MM.1S (cell line): Measurements from ENCODE around the gene BTBD16.

Experiments used
- DNase-seq: peaks from one replicate; pipeline ENCODE4 v3.0.0-alpha.2; 2015
- H2AFZ ChIP-seq: fragments of 300-600 bp; sonication (generic); 2 replicates; pipeline ENCODE4 v1.6.0; 2016; ENCODE audit warnings: antibody characterized with exemption, low read length
- H3F3A ChIP-seq: fragments of 300-600 bp; sonication (generic); 2 replicates; pipeline ENCODE4 v1.6.1; 2016; ENCODE audit warnings: mild to moderate bottlenecking, antibody characterized with exemption, low read length, moderate library complexity, mixed read lengths; ENCODE audit not compliant: insufficient read depth
- H3K27ac ChIP-seq: fragments of 300-600 bp; sonication (generic); 2 replicates; pipeline ENCODE4 v1.5.1; 2016; ENCODE audit warnings: mild to moderate bottlenecking, low read length
- H3K27me3 ChIP-seq: fragments of 300-600 bp; sonication (generic); replicated peaks from 2 replicates; pipeline ENCODE4 v1.6.0; 2016; ENCODE audit warnings: low read length; ENCODE audit not compliant: insufficient read depth
- H3K36me3 ChIP-seq: fragments of 300-600 bp; sonication (generic); replicated peaks from 2 replicates; pipeline ENCODE4 v1.6.1; 2016; ENCODE audit warnings: mild to moderate bottlenecking, low read length, mixed read lengths; ENCODE audit not compliant: insufficient read depth
- H3K4me1 ChIP-seq: fragments of 300-600 bp; sonication (generic); 2 replicates; pipeline ENCODE4 v1.6.1; 2016; ENCODE audit warnings: low read length, mixed read lengths
- H3K4me2 ChIP-seq: fragments of 300-600 bp; sonication (generic); 2 replicates; pipeline ENCODE4 v1.6.0; 2016; ENCODE audit warnings: low read depth, low read length
- H3K4me3 ChIP-seq: fragments of 300-600 bp; sonication (generic); 2 replicates; pipeline ENCODE4 v1.5.1; 2016; ENCODE audit warnings: low read length, mixed read lengths
- H3K79me2 ChIP-seq: fragments of 300-600 bp; sonication (generic); 2 replicates; pipeline ENCODE4 v1.6.1; 2016; ENCODE audit warnings: mixed run types, low read length, mixed read lengths
- H3K9ac ChIP-seq: fragments of 300-600 bp; sonication (generic); 2 replicates; pipeline ENCODE4 v1.6.1; 2016; ENCODE audit warnings: low read length, mixed read lengths
- H3K9me2 ChIP-seq: fragments of 300-600 bp; sonication (generic); replicated peaks from 2 replicates; pipeline ENCODE4 v1.6.1; 2016; ENCODE audit warnings: mild to moderate bottlenecking, low read length, mixed read lengths; ENCODE audit not compliant: insufficient read depth
- H3K9me3 ChIP-seq: fragments of 300-600 bp; sonication (generic); replicated peaks from 2 replicates; pipeline ENCODE4 v1.6.1; 2016; ENCODE audit warnings: mild to moderate bottlenecking, low read length, mixed read lengths; ENCODE audit not compliant: insufficient read depth
- H4K20me1 ChIP-seq: fragments of 300-600 bp; sonication (generic); 2 replicates; pipeline ENCODE4 v1.6.1; 2016; ENCODE audit warnings: mild to moderate bottlenecking, low read length, moderate library complexity, mixed read lengths; ENCODE audit not compliant: insufficient read depth
- CTCF ChIP-seq: fragments of 300-600 bp; sonication (generic); IDR thresholded peaks from 2 replicates; pipeline ENCODE4 v1.5.1; 2016; ENCODE audit warnings: antibody characterized with exemption, low read length, mixed read lengths
- EZH2 ChIP-seq: fragments of 300-600 bp; sonication (generic); optimal IDR thresholded peaks from 2 replicates; pipeline ENCODE3; 2017; ENCODE audit warnings: low read depth, mild to moderate bottlenecking, antibody characterized with exemption, low read length, mixed read lengths
- EZH2phosphoT487 ChIP-seq: fragments of 300-600 bp; sonication (generic); IDR thresholded peaks from 2 replicates; pipeline ENCODE4 v1.6.1; 2018; ENCODE audit warnings: antibody characterized with exemption, low read length

Gene BTBD16

GRCh38 chr10:122225330-122225729, 45.8 kb upstream of the BTBD16 start:
- DNase-seq: no peak
- H3K79me2 ChIP-seq: no peaks in the 10 kb centered on the region
- H3K9me3 ChIP-seq: no peaks in the 10 kb centered on the region
- no peaks in the 10 kb centered on the region for H3F3A ChIP-seq
- H3K36me3 ChIP-seq: no peaks in the 10 kb centered on the region
- no peak overlapping the region for H2AFZ ChIP-seq
- H3K4me3 ChIP-seq: no peak overlapping the region
- no peak overlapping the region for H3K27ac ChIP-seq
- H3K4me2 ChIP-seq: no peak overlapping the region
- H3K9ac ChIP-seq: no peak overlapping the region
- no peaks in the 10 kb centered on the region for H3K4me1 ChIP-seq
- no peak for TF ChIP-seq EZH2phosphoT487
- TF ChIP-seq CTCF: no peak
- TF ChIP-seq EZH2: no peak
- H3K9me2 ChIP-seq: no peaks in the 10 kb centered on the region
- no peaks in the 10 kb centered on the region for H4K20me1 ChIP-seq
- no peaks in the 10 kb centered on the region for H3K27me3 ChIP-seq

DNA sequence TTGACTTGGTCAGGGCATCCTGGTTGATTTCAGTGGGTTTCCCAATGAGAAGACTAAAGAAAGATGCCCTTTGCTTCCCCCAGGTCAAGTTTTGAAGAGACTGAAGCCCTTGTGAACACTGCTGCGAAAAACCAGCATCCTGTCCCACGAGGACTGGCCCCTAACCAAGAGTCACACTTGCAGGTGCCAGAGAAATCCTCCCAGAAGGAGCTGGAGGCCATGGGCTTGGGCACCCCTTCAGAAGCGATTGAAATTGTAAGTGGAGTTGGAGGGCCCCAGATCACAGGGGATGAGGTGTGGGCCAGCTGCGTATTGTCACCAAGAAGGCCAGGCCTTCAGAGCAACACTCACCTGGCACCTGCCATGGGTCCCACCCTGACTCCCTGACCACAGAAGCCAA, 43.3 kb upstream of the BTBD16 start:
- Histone ChIP-seq H3K9me3 (no peaks in the 10 kb centered on the region), H3K79me2 (no peaks in the 10 kb centered on the region), H3K27me3 (no peaks in the 10 kb centered on the region), H3K4me3 (no peak overlapping the region), H3F3A (no peaks in the 10 kb centered on the region), H3K9me2 (no peaks in the 10 kb centered on the region), H3K27ac (no peak overlapping the region), H3K9ac (no peak overlapping the region), H4K20me1 (no peaks in the 10 kb centered on the region), H3K36me3 (no peaks in the 10 kb centered on the region), H3K4me2 (no peak overlapping the region), H3K4me1 (no peaks in the 10 kb centered on the region), H2AFZ (no peak overlapping the region)
- DNase-seq: no peak
- TF ChIP-seq CTCF: no peak
- TF ChIP-seq EZH2phosphoT487: no peak
- no peak for TF ChIP-seq EZH2

- TF ChIP-seq CTCF (no peak), EZH2 (no peak), EZH2phosphoT487 (no peak)
- no peaks in the 10 kb centered on the region for H4K20me1 ChIP-seq
- no peaks in the 10 kb centered on the region for H3K27me3 ChIP-seq
- no peaks in the 10 kb centered on the region for H3K9me3 ChIP-seq
- H3K27ac ChIP-seq: no peak overlapping the region
- H3F3A ChIP-seq: no peaks in the 10 kb centered on the region
- H3K4me2 ChIP-seq: no peak overlapping the region
- H3K9me2 ChIP-seq: no peaks in the 10 kb centered on the region
- H3K9ac ChIP-seq: no peak overlapping the region
- H3K4me1 ChIP-seq: no peaks in the 10 kb centered on the region
- H3K36me3 ChIP-seq: no peaks in the 10 kb centered on the region
- no peaks in the 10 kb centered on the region for H3K79me2 ChIP-seq
- H2AFZ ChIP-seq: no peak overlapping the region
- no peak for DNase-seq
- H3K4me3 ChIP-seq: no peak overlapping the region
Measured at GRCh38 chr10:122229666-122230065, 41.4 kb upstream of the BTBD16 start.

- Histone ChIP-seq H3K36me3 (no peaks in the 10 kb centered on the region), H2AFZ (no peak overlapping the region), H3K9me3 (no peaks in the 10 kb centered on the region), H3K9ac (no peak overlapping the region), H3K4me3 (no peak overlapping the region), H3K9me2 (no peaks in the 10 kb centered on the region), H4K20me1 (no peaks in the 10 kb centered on the region), H3K27ac (no peak overlapping the region), H3F3A (no peaks in the 10 kb centered on the region), H3K27me3 (no peaks in the 10 kb centered on the region), H3K4me2 (no peak overlapping the region), H3K4me1 (no peaks in the 10 kb centered on the region), H3K79me2 (no peaks in the 10 kb centered on the region)
- no peak for DNase-seq
- TF ChIP-seq EZH2 (no peak), EZH2phosphoT487 (no peak), CTCF (no peak)
Measured at GRCh38 chr10:122230222-122230621, 40.9 kb upstream of the BTBD16 start.
